HG03469 (cell line): Measurements from ENCODE around the gene ALS2CL.

ENCODE experiments used
- ATAC-seq: cut with Tn5 transposase; IDR thresholded peaks from one replicate; pipeline ENCODE4 v1.9.1; 2021; ENCODE audit warnings: mild to moderate bottlenecking, moderate library complexity, moderate number of reproducible peaks; ENCODE audit not compliant: unreplicated experiment

Gene ALS2CL

GRCh38 chr3:46680298-46680826 is 13.1 kb downstream of the ALS2CL start:
- no peak for ATAC-seq

- ATAC-seq, result no peak
Observed at GRCh38 chr3:46679681-46680080, 13.8 kb downstream of the ALS2CL start.

- ATAC-seq, result no peak
Observed at GRCh38 chr3:46678280-46678679, 15.2 kb downstream of the ALS2CL start.

GRCh38 chr3:46677411-46677726 is 16.1 kb downstream of the ALS2CL start:
- no peak for ATAC-seq

GRCh38 chr3:46676601-46677410 is 16.7 kb downstream of the ALS2CL start:
- ATAC-seq, result no peak

- no peak for ATAC-seq
Observed at GRCh38 chr3:46675843-46676567, 17.5 kb downstream of the ALS2CL start.

- ATAC-seq, result no peak
Observed at GRCh38 chr3:46675426-46675825, 18.1 kb downstream of the ALS2CL start.

GRCh38 chr3:46674031-46674845 is 19.2 kb downstream of the ALS2CL start:
- ATAC-seq, result no peak

GRCh38 chr3:46673151-46674030 is 20.1 kb downstream of the ALS2CL start:
- ATAC-seq, result no peak

GRCh38 chr3:46672349-46672695 is 21.2 kb downstream of the ALS2CL start:
- no peak for ATAC-seq

- no peak for ATAC-seq
Observed at GRCh38 chr3:46671541-46672348, 21.7 kb downstream of the ALS2CL start.

GRCh38 chr3:46670891-46671427 is 22.5 kb downstream of the ALS2CL start:
- no peak for ATAC-seq

GRCh38 chr3:46670000-46670890 is 23.2 kb downstream of the ALS2CL start:
- no peak for ATAC-seq

GRCh38 chr3:46669191-46669999 is 24.1 kb downstream of the ALS2CL start:
- no peak for ATAC-seq

- no peak for ATAC-seq
Observed at GRCh38 chr3:46668591-46668990, 24.9 kb downstream of the ALS2CL start.

- ATAC-seq, result no peak
Observed at GRCh38 chr3:46668116-46668515, 25.4 kb downstream of the ALS2CL start.

GRCh38 chr3:46667657-46668056 is 25.8 kb downstream of the ALS2CL start:
- no peak for ATAC-seq
